ENCODE measurements around the gene SSNA1. TPM values are rescaled to one million over a fixed set of nuclear protein-coding genes. Genes with fewer than 3 reads are reported as not detected.

SSNA1 gene
- total and polyA plus RNA-seq, 9 of the 15 experiments (the other 6 are each of a cell fraction or from before 2014, with no cell fraction given) = 1.9 to 130 (median 57.1) TPM

DNA sequence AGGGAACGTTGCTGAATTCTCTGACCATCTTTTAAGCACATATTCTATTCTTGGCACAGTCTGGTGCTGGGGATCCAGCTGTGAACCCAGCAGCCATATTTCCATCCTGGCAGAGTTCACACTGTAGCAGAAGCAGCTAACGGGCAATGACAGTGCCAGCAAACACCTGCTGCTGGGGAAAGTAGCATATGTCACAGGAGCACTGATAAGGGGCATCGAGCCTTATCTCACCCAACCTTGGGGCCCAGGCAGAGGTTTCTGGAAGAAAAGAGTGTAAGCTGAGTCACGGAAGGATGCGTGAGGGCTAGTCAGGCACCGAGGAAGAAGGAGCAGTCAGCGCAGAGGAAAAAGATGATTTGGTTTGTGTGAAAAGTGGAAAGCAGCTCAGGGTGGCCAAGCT lies 18.1 kb downstream of the SSNA1 start:
- Histone ChIP-seq H3K4me1 (replicated peaks in 1 of 2; ENCODE audit: control insufficient read depth in 2 of 2, insufficient read depth in 2 of 2, low read length in 2 of 2) (peaks cover 25 to 52% of the 10 kb centered on the region in 2 experiments), H3K9ac (ENCODE audit: insufficient read depth in 1 of 2, low read depth in 2 of 2, low read length in 2 of 2) (peak overlapping the region; percentile 92 to 98), H3K9me3 (replicated peaks; ENCODE audit: control insufficient read depth, insufficient read depth, low read depth, low read length) (no peaks in the 10 kb centered on the region), H4K20me1 (replicated peaks; ENCODE audit: control insufficient read depth, insufficient read depth, low read length) (peaks cover 3% of the 10 kb centered on the region), H3K79me2 (ENCODE audit: control insufficient read depth, insufficient read depth, low read length) (peaks cover 52% of the 10 kb centered on the region), H3K4me3 (peak overlapping the region; percentile 99), H2AFZ (ENCODE audit: low read depth, low read length) (no peak overlapping the region), H3K27ac (ENCODE audit: extremely low read depth, low read depth, low read length) (peak overlapping the region; percentile 88), H3K4me2 (ENCODE audit: insufficient read depth, low read length) (peak overlapping the region; percentile 95), H3K27me3 (ENCODE audit: control insufficient read depth in 2 of 2, insufficient read depth in 2 of 2, low read length in 2 of 2) (no peaks in the 10 kb centered on the region), H3K9me1 (ENCODE audit: control insufficient read depth, insufficient read depth, low read length) (peaks cover 3% of the 10 kb centered on the region), H3K36me3 (ENCODE audit: control insufficient read depth, insufficient read depth, low read length) (peaks cover 46% of the 10 kb centered on the region; the same call in 2 of the 3 replicates)
- TF ChIP-seq FOXK2 (conservative IDR thresholded peaks at IDR 0.05 in 1 of 2, IDR thresholded peaks at IDR 0.05 in 1 of 2; ENCODE audit: low read depth in 2 of 2) = no peak
- TF ChIP-seq CBFA2T2 (conservative IDR thresholded peaks at IDR 0.05) = peak; percentile 44
- TF ChIP-seq GATAD2B (IDR thresholded peaks at IDR 0.05; ENCODE audit: borderline replicate concordance) = no peak
- peak; percentile 47 for TF ChIP-seq TEAD4 (IDR thresholded peaks at IDR 0.05; ENCODE audit: low read length)
- TF ChIP-seq TEAD4 (CRISPR knock-in tag; IDR thresholded peaks at IDR 0.05; ENCODE audit: borderline replicate concordance) = no peak
- no peak for TF ChIP-seq ZNF3 (CRISPR knock-in tag; IDR thresholded peaks at IDR 0.05)
- TF ChIP-seq RCOR1 (IDR thresholded peaks at IDR 0.05; ENCODE audit: borderline replicate concordance in 1 of 2, low read depth in 2 of 2, low read length in 2 of 2) = no peak
- peak; percentile 27; the same call in 1 of the 2 replicates for TF ChIP-seq TAL1 (IDR thresholded peaks at IDR 0.05)
- peak; percentile 72 for TF ChIP-seq CBFA2T3 (IDR thresholded peaks at IDR 0.05)
- ChIA-PET CTCF (ENCODE audit: low intra/inter-chr PET ratio) (no interaction called here), POLR2A (interaction anchor here (0.5 to 1.3 kb wide), 4 partner anchors 9 to 101 kb away, joined by 3 to 5 read pairs (median 4); no protein-coding TSS in a partner anchor)
- ATAC-seq (no peak), FAIRE-seq (no peak), DNase-seq (ENCODE audit: extremely low read depth in 1 of 4, low spot score in 3 of 4) (peak in 2 of 4 experiments; percentile 38 to 49)
- no TSS peak for BruUV-seq (replicated peaks)
- 18% methylated on average over 6 of the region's 7 CpGs for WGBS (ENCODE audit: insufficient coverage, low coverage, missing lambda C conversion rate)
- in situ Hi-C loops (cut with MboI) = no loop called here
- intact Hi-C loops (cut with micrococcal nuclease) = no loop called here
